Right kidney (tissue), 1 donor: ENCODE results near the gene ST7.
"Not testable (repeated sequence)": the region's sequence is repeated elsewhere in the genome, so short reads cannot be mapped to it uniquely, and the experiment has no call there.

Source experiments
- DNase-seq: peaks from one replicate; pipeline ENCODE4 v3.0.0-alpha.2; 2016

The ST7 gene

DNA sequence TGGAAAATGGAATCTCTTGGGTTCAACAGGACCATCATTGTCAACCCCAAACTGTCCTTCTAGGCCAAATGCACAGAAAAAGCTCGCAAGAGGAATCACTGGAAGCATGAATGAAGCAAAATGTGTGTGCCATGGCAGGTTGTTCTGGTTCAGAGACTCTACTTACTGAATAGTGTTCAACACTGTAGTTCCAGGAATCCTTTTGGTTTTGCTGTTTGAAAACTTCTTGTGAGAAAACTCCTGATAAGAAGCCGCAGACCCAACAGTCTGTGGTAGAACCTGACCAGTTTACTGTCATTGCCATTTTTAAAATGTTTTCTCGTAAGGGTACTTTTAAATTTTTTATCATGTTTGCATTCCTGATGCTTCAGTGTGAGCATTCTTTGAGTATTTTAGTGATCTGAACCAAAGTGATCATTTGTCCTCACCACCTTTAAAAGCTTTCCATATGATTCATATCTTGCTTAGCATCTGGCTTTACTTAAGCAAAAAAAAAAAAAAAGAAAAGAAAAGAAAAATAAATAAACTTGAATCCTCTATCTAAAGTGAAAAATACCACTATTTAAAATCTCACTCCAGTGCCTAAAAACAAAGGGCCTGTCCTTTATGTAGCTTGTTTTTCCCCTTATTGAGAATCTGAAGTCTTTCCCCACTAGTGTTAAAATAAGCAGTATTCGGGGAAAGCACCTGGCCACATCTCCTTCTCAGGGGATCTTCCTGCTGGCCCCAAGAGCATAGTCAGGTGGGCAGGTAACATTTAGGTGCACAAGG lies 277.2 kb downstream of the ST7 start:
- no peak for DNase-seq

DNA sequence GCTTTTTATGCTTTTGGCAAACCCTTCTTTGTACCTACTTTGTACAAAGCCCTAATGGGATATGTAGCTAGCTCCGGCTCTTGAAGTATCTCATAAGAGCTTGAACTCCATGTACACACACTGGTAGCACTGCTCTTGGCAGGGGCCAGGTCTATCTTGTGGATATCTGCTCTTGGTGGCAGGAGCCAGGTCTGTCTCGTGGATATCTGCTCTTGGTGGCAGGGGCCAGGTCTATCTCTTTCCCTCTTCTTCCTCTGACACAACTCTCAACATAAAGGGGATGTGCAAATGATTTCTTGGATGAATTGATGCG lies 277.7 kb downstream of the ST7 start:
- DNase-seq = no peak

DNA sequence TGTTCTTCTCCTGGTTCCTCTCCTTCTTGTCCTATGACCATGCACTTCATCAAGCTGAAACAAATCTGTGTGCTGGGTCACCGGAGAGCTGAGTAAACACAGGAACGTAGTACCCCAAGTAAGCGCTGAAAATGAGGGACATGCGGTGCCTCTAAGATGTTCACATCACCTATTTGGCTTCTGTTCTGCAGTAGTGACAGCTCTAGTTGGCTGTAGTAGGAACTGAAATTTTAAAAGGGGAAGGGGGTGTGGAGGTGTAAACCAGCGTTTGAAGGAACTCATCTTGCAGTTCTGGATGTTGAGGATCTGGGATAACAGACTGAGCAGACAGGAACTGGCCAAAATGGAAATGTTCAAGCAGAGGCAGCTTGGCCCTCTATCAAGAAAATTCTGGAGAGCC lies 284.3 kb downstream of the ST7 start:
- no peak for DNase-seq

DNA sequence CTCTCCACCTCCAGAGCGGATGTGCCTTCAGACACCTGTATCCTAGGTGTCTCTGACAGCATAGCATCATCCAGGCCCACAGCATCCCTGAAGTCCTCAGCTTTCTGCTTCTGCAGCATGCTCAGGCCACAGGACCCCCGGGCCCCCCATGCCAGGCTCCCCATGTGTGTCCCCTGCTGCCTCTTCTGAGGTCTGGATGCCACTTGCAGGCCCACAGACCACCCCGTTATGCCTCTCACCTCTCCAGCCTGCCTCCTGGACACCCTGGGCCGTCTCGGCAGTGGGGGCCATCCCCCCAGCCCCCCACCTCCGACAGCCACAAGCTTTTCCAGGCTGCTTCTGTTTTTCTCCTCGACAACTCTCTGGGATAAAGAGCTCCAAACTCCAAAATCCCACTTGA lies 285.2 kb downstream of the ST7 start:
- DNase-seq = no peak

DNA sequence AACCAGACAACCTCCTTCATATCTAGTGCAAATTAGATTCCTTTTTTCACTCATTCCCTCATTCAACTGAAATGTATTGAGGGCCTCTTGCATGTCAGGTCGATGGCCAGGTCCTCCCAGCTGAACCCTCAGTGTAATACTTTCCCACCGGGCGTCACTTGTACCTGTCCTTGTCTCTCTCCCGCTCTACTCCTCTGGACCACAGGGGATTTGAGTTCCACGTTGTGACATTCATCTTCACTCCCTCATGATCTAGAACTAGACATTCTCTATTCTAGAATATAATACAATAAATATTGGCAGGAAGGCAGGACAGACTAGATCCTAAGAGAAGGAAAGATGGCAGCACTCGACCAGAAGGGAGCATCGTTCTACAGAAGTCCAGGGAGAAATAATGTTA lies 285.6 kb downstream of the ST7 start:
- no peak for DNase-seq

DNA sequence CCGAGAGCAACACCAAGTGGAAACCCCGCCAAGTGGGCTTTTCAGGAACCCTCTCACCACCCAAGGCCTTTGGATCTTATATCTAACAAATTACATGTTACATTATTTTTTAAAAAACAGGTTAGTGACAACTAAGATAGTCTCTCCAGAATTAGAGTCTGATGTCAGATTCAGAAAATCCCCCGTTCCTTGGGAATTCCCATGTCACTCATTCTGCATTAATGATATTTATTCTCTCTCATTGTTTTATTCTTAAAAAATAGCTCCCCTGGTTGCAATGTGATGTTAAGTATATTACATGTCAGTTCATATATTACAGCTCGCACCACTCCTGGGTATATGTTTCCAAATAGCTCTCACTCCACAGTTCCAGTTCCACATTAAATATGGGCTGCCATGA lies 287.8 kb downstream of the ST7 start:
- DNase-seq = no peak

DNA sequence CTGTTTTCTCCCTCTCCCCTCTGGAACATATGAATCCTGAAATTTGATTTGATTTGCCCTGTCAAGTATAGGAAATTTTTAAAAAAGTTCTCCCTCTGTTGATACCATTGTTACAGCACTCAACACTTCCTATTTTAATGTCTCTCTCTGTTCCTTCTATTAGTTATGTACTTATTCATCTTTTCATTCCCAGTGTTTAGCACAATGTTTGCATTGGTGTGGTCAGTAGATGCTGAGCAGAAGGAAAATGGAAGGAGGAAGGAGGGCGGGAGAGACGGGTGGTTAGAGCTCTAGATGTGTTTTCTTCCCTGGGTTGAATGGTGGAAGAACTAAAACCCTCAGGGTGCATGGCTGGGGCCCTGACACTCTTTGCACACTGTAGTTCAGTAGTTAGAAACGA lies 290.1 kb downstream of the ST7 start:
- DNase-seq = no peak

DNA sequence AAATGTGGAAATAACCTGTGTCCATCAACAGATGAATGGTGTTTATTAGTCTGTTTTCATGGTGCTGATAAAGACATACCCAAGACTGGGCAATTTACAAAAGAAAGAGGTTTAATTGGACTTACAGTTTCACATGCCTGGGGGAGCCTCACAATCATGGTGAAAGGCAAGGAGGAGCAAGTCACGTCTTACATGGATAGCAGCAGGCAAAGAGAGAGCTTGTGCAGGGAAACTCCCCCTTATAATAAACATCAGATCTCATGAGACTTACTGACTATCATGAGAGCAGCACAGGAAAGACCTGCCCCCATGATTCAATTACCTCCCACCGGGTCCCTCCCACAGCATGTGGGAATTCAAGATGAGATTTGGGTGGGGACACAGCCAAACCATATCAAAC lies 292.4 kb downstream of the ST7 start:
- not testable (repeated sequence) for DNase-seq

DNA sequence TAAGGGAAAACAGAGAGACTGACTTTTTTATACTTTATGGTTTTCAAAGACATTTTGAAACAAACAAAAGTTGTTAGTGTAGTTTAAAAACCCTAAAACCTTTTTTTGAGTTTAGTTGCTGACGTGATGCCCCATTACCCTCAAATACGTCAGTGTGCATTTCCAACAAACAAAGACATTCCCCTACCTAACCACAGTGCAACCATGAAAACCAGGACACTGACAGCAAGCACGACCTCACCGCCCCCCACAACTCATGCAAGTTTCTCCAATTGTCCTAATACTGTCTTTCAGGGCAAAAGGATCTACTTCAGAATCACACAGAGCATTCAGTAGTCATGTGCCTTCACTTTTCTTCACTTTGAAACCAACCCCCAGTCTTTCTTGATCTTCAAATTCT lies 294.5 kb downstream of the ST7 start:
- DNase-seq = no peak

DNA sequence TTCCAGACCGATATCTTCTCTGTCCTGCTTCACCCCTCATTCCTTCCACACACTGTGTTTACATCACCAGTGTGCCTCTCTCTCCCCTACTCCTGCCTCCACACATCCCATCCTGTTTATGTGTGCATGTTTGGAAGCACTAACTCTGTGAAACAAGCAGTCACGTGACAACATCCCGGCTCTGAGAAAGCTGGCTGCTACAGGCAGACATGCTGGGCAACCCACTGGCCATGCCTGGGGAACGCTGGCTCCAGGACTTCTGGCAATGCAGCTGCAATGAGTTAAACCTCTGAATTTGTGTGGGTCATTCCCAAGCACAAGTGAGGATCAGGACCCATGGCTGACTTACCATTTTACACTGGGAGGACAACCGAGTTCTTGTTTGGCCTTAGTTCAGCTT lies 295.5 kb downstream of the ST7 start:
- DNase-seq = no peak

DNA sequence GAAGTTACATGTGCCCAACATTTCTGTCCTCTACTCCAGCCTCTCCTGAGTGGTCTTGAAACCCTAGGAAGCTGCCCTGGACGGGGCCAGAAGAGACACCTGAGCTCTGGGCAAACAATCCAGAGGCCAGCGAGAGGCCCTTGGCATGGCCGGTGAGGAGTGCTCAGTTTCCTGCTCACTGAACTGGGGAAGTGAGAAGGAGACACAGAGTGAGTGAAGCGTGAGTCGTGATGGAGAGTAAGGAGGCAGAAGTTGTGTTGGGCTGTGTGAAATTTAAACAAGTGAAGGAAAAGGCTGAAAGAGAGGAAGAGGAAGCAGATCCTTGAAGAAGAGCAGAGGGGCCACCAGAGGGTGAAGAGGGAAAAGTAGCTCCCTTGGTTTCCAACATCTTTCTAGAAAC lies 296.4 kb downstream of the ST7 start:
- DNase-seq = no peak

DNA sequence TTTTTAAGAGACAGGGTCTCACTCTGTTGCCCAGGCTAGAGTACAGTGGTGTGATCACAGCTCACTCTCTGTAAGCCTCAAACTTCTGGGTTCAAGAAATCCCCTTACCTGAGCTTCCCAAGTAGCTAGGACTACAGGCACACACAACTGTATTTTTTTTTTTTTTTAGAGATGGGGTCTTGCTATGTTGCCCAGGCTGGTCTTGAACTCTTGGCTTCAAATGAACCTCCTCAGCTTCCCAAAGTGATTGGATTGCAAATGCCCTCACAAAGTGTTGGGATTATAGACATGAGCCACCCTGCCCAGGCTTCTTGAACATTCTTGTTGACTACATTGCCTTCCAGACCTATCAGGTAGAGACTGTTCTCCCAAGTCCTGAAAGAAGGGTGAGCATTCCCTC lies 296.9 kb downstream of the ST7 start:
- DNase-seq = no peak

DNA sequence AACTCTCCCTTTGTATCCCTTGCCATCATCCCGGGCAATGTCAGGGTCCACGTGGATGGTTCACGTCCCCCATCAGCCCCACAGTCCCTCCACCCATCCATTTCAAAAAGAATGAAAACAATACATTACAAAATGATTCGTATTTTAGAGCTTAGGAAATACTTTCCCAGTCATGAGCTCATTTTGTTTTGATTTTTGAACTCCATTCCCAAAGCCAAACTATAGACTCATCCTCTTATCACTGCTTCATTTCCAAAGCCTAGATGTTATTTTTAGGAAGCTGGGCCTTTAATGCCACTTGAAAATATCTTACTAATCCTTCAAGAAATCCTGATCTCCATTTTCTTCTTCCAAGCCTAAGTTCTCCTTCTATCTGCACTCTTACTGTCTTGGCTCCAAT lies 297.5 kb downstream of the ST7 start:
- DNase-seq = no peak

DNA sequence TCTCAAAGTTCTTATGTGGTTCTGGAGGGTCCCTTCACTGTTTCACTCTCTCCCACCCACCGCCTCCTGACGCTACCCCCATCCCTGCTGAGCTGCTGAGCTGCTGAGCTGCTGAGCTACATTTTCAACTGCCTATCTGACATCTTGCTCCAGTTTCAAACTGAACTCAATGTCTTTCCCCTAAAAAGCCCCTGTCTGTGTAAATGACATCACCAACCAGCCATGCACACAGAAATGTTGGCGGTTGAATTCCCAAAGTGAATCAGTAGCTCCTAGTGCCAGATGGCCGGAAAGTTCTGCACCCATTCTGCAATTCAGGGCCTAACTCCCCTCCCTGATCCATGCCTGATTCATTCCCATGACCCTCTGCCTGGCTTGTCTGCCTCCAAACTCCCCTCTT lies 298.4 kb downstream of the ST7 start:
- no peak for DNase-seq

DNA sequence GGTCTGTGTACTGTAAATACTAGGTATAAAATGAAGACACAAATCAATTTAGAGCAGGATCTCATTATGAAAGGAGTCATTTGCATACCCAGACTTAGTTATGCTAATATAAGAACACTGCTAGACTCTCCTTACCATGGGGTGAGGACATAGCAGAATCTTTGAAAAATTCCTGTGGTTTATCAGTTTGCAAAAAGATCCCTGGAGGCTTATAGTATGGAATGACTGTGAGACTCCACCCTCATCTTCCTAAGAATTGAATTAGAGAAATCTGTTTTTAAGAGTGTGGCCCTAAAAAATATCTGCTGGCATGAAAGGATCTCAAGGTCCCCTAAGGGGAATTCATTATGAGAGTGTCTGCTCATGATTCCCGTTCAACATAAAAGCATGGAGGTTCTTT lies 306.3 kb downstream of the ST7 start:
- no peak for DNase-seq

DNA sequence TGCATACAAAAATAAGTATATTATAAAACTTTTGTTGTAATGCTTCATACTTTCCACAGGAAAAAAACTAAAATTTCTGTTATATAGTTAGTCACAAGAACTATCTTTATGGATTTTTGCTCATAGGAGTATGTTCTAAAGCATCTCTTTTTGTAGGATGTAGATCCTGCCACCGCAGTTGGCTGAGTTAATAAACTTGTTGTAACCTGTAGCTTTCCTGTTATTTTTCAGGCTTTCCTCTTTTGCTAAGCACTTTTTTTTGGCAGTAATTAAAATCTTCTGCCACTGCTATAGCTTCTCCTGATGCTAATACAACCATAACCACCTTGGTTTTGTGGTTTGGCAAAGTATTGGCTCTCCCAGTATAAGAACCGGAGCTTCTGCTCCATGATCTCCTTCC lies 309.2 kb downstream of the ST7 start:
- no peak for DNase-seq

DNA sequence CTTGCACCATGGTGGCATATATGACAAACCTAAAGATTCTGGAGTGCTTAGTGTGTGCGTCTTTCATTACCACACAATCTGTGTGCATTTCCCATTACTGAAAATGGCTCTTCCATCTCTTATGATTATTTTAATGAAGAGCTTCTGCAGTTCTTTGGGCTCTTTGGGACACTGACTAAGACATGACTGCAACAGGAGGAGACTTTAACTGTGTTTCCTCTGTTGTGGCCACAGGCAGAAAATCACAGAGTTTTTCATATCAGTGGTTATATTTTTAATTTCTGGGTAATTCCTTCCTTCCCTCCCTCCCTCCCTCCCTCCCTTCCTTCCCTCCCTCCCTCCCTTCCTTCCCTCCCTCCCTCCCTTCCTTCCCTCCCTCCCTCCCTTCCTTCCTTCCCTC lies 311.4 kb downstream of the ST7 start:
- DNase-seq = no peak

DNA sequence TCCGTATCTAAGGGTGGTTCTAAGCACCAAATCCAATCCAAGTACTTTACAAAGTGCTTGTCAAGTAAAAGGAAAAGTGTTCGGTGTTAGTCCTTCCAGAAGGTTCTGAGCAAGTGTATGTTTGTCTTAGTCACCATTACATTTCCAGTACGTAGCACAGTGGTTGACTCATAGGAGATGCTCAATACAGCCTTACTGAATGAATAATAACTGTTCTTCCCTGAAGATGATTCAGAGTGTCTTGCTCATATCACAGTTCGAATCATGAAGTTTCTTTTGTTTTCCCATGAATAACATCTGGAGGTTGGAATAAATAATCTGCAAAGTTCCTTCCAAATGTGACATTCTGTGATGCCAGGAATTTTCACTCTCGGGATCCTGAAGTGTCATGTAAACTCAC lies 316.1 kb downstream of the ST7 start:
- DNase-seq = no peak

DNA sequence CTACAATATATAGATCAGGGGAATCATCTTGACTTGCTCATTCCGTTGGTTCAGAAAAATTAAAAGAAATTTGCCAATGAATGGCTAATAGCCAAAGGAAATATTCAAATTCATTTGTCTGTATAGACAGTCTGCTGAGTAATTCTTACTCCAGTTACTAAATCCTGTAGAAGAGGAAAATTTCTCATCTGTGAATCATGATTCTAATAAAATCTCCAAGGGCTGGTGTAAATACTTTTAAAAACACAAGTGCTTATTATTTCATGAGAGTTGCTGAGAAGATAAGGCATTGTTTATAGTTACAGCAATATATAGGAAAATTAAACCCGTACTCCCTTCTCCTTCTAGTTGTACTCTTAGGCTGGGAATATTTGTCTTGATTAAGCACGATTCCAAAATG lies 316.6 kb downstream of the ST7 start:
- no peak for DNase-seq

DNA sequence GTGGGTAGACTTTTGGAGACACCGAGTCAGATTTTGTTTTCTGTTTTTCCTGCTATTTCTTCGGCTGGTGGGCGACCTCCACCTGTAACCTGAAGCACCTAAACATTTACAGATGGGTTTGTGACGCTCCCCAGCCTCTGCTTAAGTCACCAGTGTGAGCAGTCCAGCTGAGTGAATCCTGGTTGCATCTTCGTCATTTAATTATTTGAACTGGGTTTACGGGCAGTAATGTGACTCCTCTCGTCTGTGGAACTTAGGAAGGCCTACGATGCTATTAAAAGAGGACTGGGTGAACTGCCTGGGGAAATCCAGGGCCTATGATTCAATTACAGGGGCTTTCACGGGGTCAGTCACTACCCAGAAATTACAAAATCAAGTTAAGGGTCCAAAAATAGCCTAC lies 317.1 kb downstream of the ST7 start:
- DNase-seq = no peak

DNA sequence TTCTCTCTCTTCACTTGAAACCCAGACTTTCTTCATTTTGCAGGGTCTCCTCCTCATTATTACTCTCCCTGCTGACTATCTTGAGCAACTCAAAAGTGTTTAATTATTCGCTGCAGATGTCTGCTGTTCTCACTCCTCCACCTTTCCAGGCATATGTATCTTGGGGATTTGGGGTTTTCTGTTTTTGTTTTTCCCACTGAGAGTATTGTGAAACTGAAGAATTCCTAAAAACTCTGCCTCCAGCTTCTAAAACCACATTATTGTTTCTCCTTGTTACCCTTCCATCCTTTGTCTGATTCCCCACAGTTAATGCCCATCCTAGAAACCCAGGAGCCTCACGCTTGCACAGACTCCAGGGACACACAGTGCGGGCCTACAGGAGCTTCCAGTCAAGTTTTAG lies 318.3 kb downstream of the ST7 start:
- no peak for DNase-seq

DNA sequence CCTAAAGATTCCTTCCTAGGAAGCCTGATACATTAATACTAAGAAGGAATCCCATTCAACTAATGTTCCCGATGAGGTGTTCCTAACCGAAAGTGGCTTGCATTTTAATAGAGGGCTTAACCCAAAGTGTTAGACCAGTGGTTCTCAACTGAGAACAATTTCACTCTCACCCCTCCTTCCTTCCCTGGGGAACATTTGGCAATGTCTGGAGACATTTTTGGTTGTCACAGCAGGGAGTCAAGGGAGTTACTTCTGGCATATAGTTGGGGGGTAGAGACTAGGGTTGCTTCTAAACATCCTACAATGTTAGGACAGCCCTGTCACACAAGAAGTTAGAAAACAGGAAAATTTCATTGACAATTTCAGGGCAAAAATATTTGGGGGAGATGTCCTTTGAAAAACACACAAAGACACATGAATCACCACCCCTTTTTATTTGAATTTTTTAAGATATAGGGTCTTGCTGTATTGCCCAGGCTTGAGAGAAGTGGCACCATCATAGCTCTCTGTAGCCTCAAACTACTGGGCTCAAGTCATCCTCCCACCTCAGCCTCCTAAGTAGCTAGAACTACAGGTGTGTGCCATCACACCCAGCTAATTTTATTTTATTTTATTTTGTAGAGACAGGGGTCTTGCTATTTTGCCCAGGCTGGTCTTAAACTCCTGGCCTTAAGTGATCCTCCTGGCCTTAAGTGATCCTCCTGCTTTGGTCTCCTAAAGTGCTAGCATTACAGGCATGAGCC lies 318.9 kb downstream of the ST7 start:
- no peak for DNase-seq

DNA sequence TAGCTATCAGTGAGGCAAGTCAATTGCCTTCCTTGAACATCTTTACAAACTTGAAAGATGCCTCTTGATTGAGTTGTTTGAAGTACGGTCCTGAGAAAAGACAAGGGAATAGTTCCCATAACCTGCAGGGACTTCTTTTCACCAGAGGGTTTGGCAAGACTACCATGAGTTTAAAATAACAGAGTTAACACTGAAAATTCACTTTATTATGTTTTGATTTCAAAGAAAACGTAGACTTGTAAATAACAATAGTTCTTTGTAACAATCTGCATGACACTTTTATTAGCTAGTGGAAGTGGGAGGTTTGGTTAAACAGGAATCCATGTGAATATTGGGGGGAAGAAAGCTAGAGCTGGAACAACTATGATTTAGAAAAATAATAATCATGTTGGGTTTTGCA lies 320.0 kb downstream of the ST7 start:
- DNase-seq = no peak

DNA sequence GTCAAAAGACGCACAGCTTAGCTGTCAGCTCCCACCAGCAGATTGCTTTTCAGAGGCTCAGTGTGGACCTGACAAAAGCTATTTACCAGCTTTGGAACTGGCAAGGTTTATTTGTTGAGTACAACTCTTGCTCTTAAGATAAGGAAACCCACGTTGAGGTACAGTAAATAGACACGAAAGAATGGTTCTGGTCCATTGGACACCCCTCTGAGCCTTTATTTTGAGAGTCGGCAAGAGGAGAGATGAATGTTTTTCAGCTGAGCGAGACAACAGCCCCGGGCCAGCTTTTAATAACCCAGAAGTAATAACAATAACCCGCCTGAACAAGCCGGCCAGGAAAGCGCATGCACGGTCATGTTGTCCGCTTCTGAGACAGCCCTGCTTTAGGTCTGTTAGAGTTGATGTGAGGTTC lies 320.5 kb downstream of the ST7 start:
- peak; percentile 21 for DNase-seq

DNA sequence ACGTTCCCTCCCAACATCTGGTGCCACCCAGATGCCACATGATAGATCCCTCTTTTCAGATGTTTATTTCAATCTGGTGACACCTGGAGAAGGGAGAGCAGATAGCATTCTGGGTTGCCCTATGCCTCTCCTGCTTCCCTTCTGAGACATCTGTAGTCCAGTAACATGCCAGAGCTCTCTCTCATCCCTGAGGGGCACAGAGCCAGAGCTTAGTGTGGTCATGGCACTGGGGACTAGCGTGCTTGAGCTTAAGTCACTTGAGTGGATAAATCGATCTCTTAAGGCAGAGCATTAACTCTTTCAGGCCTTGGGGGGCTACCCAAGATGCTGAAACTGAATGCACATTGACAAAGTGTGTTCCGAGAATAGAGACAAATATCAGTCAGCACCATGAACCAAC lies 321.6 kb downstream of the ST7 start:
- DNase-seq = no peak
